Immature natural killer cell (primary cell): ENCODE results near the gene LAMA3. TPM values are rescaled to one million over a fixed set of nuclear protein-coding genes. Genes with fewer than 3 reads are reported as not detected.
"Not testable (repeated sequence)": the region's sequence is repeated elsewhere in the genome, so short reads cannot be mapped to it uniquely, and the experiment has no call there.

Experiments
- DNase-seq, 3 donors: peaks; one replicate each; pipeline ENCODE4 v3.0.0; 2022; ENCODE audit warnings: mixed read lengths in 1 of 3
- H3K27ac Mint-ChIP-seq, 6 donors: one replicate each; pipeline ENCODE4 v1.8.0; 2020; ENCODE audit warnings: mixed read lengths in 6 of 6, mild to moderate bottlenecking in 5 of 6, inconsistent platforms in 4 of 6, moderate library complexity in 3 of 6
- H3K27me3 Mint-ChIP-seq, 3 donors: one replicate each; pipeline ENCODE4 v1.8.0; 2020 to 2021; ENCODE audit warnings: low read depth in 3 of 3, mild to moderate bottlenecking in 3 of 3, mixed read lengths in 3 of 3, moderate library complexity in 3 of 3, inconsistent platforms in 1 of 3
- H3K36me3 Mint-ChIP-seq, 3 donors: one replicate each; pipeline ENCODE4 v1.8.0; 2020; ENCODE audit warnings: mixed read lengths in 3 of 3, inconsistent platforms in 2 of 3, mild to moderate bottlenecking in 2 of 3
- H3K4me1 Mint-ChIP-seq, 2 donors: one replicate each; pipeline ENCODE4 v1.8.0; 2020; ENCODE audit warnings: inconsistent platforms in 2 of 2, mild to moderate bottlenecking in 2 of 2, mixed read lengths in 2 of 2, moderate library complexity in 1 of 2
- H3K4me3 Mint-ChIP-seq, 5 donors: one replicate each; pipeline ENCODE4 v1.8.0; 2020; ENCODE audit warnings: mild to moderate bottlenecking in 5 of 5, mixed read lengths in 5 of 5, inconsistent platforms in 3 of 5, moderate library complexity in 3 of 5
- H3K9me3 Mint-ChIP-seq, 6 donors: one replicate each; pipeline ENCODE4 v1.8.0; 2020; ENCODE audit warnings: mild to moderate bottlenecking in 6 of 6, mixed read lengths in 6 of 6, inconsistent platforms in 4 of 6, moderate library complexity in 3 of 6
- polyA plus RNA-seq, 3 donors: library from polyadenylated mRNA; unstranded; fragments of 300-500 nt; fragmentation: Illumina TruSeq; gene quantifications; one replicate each; pipeline ENCODE4 v1.2.3, GENCODE V29; 2021

LAMA3 gene
- polyA plus RNA-seq, 3 donors from 2014 or later, result not detected

GRCh38 chr18:23703057-23703986 lies 14.1 kb downstream of the LAMA3 start:
- H3K4me1 Mint-ChIP-seq, result no peaks in the 10 kb centered on the region
- peaks cover 0 to 5% (median 3%) of the 10 kb centered on the region in 3 donors for H3K36me3 Mint-ChIP-seq
- DNase-seq, result peak in 2 of 3 donors; percentile 12 to 44
- no peak overlapping the region for H3K27ac Mint-ChIP-seq
- H3K4me3 Mint-ChIP-seq, result no peak overlapping the region
- peaks cover 1 to 11% (median 2%) of the 10 kb centered on the region in 3 donors for H3K27me3 Mint-ChIP-seq
- H3K9me3 Mint-ChIP-seq, result peaks cover 0 to 4% (median 0%) of the 10 kb centered on the region in 6 donors

DNA sequence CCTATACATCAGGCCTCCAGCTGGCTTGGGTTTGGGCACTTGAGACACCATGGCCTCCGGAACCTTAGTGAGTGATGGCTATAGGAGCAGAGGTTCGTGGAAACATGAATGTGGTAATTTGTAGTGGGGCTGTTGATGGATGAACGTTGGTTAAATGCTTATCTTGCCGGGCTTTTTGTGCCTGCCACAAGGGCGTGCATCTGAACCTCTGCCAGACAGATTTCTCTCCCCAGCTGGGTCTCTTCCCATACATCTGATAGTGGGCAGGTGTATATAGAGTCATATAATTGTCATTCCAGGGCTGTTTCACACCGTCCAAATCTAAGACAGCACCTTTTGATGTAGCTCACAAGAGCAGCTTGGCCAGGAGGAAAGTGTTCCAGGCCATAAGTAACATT lies 14.7 kb downstream of the LAMA3 start:
- DNase-seq, result no peak
- no peak overlapping the region for H3K4me3 Mint-ChIP-seq
- H3K4me1 Mint-ChIP-seq, result no peaks in the 10 kb centered on the region
- peaks cover 1 to 11% (median 2%) of the 10 kb centered on the region in 3 donors for H3K27me3 Mint-ChIP-seq
- H3K9me3 Mint-ChIP-seq, result peaks cover 0 to 4% (median 0%) of the 10 kb centered on the region in 6 donors
- no peak overlapping the region for H3K27ac Mint-ChIP-seq
- H3K36me3 Mint-ChIP-seq, result peaks cover 0 to 5% (median 3%) of the 10 kb centered on the region in 3 donors

DNA sequence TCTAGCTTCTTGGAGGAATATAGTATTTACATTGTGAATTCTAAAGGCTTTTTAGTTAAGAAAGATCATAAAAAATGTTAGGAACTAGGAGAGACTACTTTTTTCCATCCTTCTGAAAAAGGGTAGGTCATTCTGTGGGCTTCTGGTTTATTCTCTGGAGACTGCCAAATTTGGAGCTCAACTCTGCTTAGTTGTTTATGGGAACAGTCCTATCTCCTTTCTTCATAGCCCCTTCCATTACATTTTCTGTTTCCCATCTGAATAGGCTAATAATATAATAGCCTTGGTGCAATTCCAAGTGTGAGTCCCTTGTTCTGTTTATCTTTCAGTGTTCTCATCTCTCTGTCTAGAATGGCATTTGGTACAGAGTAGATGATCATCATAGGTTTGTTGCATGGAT lies 15.6 kb downstream of the LAMA3 start:
- Mint-ChIP-seq H3K27ac (no peak overlapping the region), H3K4me3 (no peak overlapping the region), H3K9me3 (peaks cover 0 to 4% (median 0%) of the 10 kb centered on the region in 6 donors), H3K27me3 (peaks cover 1 to 11% (median 2%) of the 10 kb centered on the region in 3 donors), H3K36me3 (peaks cover 0 to 5% (median 3%) of the 10 kb centered on the region in 3 donors), H3K4me1 (no peaks in the 10 kb centered on the region)
- no peak for DNase-seq

DNA sequence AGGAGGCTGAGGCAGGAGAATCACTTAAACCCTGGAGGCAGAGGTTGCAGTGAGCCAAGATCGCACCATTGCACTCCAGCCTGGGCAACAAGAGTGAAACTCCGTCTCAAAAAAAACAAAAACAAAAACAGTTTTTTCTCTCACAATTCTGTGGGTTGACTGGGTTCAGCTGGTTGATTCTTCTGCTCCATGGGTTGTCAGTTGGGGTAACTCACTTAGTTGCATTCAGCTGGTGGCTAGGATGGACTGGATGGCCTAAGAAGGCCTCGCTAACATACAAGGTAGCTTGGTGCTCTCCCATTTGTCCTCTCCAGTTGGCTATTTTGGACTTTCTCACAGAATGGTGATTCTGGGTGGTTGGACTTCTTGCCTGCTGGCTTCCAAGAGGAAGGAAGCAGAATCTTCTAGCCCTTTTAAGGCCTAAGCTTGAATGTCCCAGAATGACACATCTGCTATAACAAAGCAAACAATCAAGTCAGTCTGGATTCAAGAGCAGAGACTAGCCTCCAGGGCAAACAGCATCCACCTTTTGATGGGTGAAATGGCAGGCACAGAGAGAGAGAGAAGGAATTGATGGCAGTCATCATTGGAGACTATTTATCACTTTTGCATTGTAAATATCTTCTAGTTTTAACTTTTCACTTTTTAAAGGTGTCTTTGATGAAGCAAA lies 17.9 kb downstream of the LAMA3 start:
- Mint-ChIP-seq H3K4me1 (peaks cover under 1 to 6% of the 10 kb centered on the region in 2 donors), H3K9me3 (peaks cover 0 to 4% (median 0%) of the 10 kb centered on the region in 6 donors), H3K27ac (no peak overlapping the region), H3K27me3 (peaks cover 0 to 15% (median 2%) of the 10 kb centered on the region in 3 donors), H3K36me3 (peaks cover 0 to 5% (median 3%) of the 10 kb centered on the region in 3 donors), H3K4me3 (no peak overlapping the region)
- no peak for DNase-seq

DNA sequence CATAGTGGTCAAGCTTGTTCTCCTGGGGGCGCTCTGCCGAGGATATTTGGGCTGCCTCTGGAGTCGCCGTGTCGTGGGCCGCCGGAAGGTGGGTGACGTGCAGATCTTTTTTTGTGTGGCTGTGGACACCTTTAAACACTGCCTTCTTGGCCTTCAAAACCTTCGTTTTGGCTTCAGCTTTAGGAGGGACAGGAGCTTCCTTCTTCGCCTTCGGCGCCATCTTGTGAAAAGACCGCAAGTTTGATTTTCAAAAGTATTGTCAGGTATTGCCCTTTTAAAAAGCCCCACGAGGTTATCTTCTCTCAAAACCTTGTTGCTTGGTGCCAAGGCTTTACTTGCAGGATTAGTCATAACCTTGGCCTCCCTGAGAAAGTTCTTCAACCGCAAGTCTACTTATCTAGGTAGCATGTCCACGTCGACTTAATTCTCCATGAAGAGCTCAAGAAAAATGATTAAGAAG lies 20.8 kb downstream of the LAMA3 start:
- Mint-ChIP-seq H3K4me3 (no peak overlapping the region), H3K36me3 (peaks cover 0 to 5% (median 0%) of the 10 kb centered on the region in 3 donors), H3K27ac (no peak overlapping the region), H3K4me1 (peaks cover 8 to 20% of the 10 kb centered on the region in 2 donors), H3K9me3 (peaks cover 0 to 4% (median 0%) of the 10 kb centered on the region in 6 donors), H3K27me3 (peaks cover 0 to 14% (median 2%) of the 10 kb centered on the region in 3 donors)
- DNase-seq, result no peak

DNA sequence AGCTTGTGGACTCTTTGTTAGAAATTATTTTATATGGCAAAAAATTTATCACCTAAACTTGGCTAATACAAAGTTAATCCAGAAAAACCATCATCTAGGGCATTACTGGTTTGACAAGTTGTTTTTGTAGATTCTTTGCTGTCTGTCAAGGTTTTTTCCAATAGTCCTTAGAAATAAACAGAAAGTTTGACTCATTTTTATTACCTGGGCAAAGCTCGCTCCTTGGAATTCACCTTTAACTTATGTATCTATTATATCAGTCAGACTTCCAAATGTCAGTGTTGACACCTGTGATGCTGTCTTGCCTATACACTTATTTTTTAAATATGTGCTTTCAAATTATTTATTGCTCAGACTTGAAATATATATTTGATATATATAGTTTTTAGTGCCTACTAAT lies 21.7 kb downstream of the LAMA3 start:
- H3K36me3 Mint-ChIP-seq, result peaks cover 0 to 5% (median 0%) of the 10 kb centered on the region in 3 donors
- DNase-seq, result no peak
- peaks cover 0 to 4% (median 0%) of the 10 kb centered on the region in 6 donors for H3K9me3 Mint-ChIP-seq
- H3K4me3 Mint-ChIP-seq, result no peak overlapping the region
- H3K27me3 Mint-ChIP-seq, result peaks cover under 1 to 11% (median 2%) of the 10 kb centered on the region in 3 donors
- peaks cover 8 to 20% of the 10 kb centered on the region in 2 donors for H3K4me1 Mint-ChIP-seq
- H3K27ac Mint-ChIP-seq, result no peak overlapping the region

- Mint-ChIP-seq H3K27me3 (peaks cover 2 to 11% (median 2%) of the 10 kb centered on the region in 3 donors), H3K36me3 (peaks cover 0 to 5% (median 0%) of the 10 kb centered on the region in 3 donors), H3K9me3 (peaks cover 0 to 4% (median 0%) of the 10 kb centered on the region in 6 donors), H3K4me3 (no peak overlapping the region), H3K27ac (no peak overlapping the region), H3K4me1 (peaks cover 8 to 20% of the 10 kb centered on the region in 2 donors)
- no peak for DNase-seq
These were observed 22.2 kb downstream of the LAMA3 start for GRCh38 chr18:23711426-23711825.

DNA sequence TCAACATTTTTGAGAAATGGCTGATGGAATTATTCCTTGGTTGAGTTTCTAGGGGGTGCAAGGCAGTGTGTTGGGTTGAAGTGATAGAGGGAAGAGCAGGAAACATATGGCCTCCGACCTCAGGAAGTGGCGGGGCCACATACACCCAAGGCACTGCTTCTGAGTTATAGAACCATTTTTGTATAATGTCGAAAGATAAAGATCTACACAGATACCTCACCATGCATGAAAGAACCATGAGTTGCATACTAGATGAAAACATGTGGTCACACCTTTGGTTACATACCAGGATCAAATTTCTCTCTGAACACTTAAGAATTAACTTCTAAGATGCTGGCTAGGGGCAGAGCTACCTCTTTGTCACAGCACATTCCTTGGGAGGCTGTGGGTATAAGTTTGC lies 23.2 kb downstream of the LAMA3 start:
- peaks cover 0 to 5% (median 0%) of the 10 kb centered on the region in 3 donors for H3K36me3 Mint-ChIP-seq
- H3K9me3 Mint-ChIP-seq, result no peaks in the 10 kb centered on the region
- peak in 2 of 3 donors; percentile 19 to 26 for DNase-seq
- H3K27me3 Mint-ChIP-seq, result peaks cover 1 to 11% (median 2%) of the 10 kb centered on the region in 3 donors
- peak overlapping the region in 1 of 6 donors; percentile 21 for H3K27ac Mint-ChIP-seq
- peaks cover 8 to 20% of the 10 kb centered on the region in 2 donors for H3K4me1 Mint-ChIP-seq
- H3K4me3 Mint-ChIP-seq, result peak overlapping the region in 1 of 5 donors; percentile 33

DNA sequence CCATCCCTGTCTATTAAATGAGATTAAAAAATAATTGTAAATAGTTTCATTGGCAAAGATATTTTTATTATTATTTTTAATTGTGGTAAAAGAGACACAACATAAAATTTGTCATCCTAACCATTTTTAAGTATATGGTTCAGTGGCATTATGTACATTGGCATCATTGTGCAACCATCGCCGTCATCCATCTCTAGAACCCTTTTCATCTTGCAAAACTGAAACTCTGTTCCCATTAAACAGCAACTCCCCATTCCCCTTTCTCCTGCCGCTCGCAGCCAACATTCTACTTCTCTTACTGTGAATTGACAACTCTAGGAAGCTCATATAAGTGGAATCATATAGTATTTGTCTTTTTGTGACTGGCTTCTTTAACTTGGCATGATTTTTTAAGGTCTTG lies 25.3 kb downstream of the LAMA3 start:
- Mint-ChIP-seq H3K9me3 (no peaks in the 10 kb centered on the region), H3K4me3 (no peak overlapping the region), H3K36me3 (no peaks in the 10 kb centered on the region), H3K27ac (peak overlapping the region in 1 of 6 donors; percentile 14), H3K4me1 (peaks cover 8 to 20% of the 10 kb centered on the region in 2 donors), H3K27me3 (peaks cover 1 to 5% (median 2%) of the 10 kb centered on the region in 3 donors)
- DNase-seq, result no peak

DNA sequence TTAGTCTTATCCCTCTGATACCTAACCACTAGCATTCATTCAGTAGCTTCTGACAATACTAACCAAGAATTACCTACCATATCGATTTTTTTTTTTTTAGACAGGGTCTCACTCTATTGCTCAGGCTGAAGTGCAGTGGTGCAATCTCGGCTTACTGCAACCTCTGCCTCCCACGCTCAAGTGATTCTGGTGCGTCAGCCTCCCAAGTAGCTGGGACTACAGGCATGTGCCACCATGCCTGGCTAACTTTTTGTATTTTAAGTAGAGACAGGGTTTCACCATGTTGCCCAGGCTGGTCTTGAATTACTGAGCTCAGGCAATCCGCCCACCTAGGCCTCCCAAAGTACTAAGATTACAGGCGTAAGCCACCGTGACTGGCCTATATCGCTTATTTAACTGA lies 26.8 kb downstream of the LAMA3 start:
- not testable (repeated sequence) for H3K27ac Mint-ChIP-seq

DNA sequence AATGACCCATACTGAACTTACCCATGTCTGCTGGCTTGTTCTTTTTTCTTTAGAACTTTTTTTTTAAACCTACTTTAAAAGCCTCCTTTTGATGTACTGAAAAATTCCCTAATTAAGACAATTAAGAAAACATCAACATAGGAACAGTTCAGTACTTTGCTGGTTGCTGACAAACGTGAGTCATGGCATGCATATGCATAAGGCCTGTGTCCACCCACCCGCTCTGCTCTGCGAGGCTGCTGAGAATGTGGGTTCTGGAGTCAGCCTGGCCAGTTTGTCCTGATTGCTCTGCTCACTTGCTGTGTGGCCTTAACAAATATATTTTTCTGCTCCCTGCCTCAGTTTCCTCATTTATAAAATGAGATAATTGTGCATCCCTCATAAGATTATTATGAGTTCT lies 27.3 kb downstream of the LAMA3 start:
- Mint-ChIP-seq H3K27me3 (peaks cover 1 to 6% (median 3%) of the 10 kb centered on the region in 3 donors), H3K27ac (no peak overlapping the region), H3K36me3 (no peaks in the 10 kb centered on the region), H3K4me1 (peaks cover 8 to 19% of the 10 kb centered on the region in 2 donors), H3K4me3 (no peak overlapping the region), H3K9me3 (no peaks in the 10 kb centered on the region)
- no peak for DNase-seq

More for the DNA sequence above, 26.8 kb downstream of the LAMA3 start:
- H3K36me3 Mint-ChIP-seq, H3K27me3 Mint-ChIP-seq, DNase-seq, H3K4me3 Mint-ChIP-seq, H3K9me3 Mint-ChIP-seq: not testable (repeated sequence)
- peaks cover 8 to 20% of the 10 kb centered on the region in 2 donors for H3K4me1 Mint-ChIP-seq

- H3K4me1 Mint-ChIP-seq, result peaks cover 8 to 15% of the 10 kb centered on the region in 2 donors
These were observed 27.7 kb downstream of the LAMA3 start for GRCh38 chr18:23716966-23717365.

GRCh38 chr18:23718243-23718720 lies 29.0 kb downstream of the LAMA3 start:
- Mint-ChIP-seq H3K27ac (no peak overlapping the region), H3K4me3 (no peak overlapping the region), H3K36me3 (no peaks in the 10 kb centered on the region), H3K4me1 (peaks cover 0 to 2% of the 10 kb centered on the region in 2 donors), H3K9me3 (no peaks in the 10 kb centered on the region), H3K27me3 (peaks cover 1 to 8% (median 6%) of the 10 kb centered on the region in 3 donors)
- DNase-seq, result no peak

More at GRCh38 chr18:23716966-23717365, 27.7 kb downstream of the LAMA3 start:
- peaks cover 1 to 8% (median 6%) of the 10 kb centered on the region in 3 donors for H3K27me3 Mint-ChIP-seq
- no peak for DNase-seq
- H3K4me3 Mint-ChIP-seq, result no peak overlapping the region
- H3K9me3 Mint-ChIP-seq, result no peaks in the 10 kb centered on the region
- H3K27ac Mint-ChIP-seq, result no peak overlapping the region
- no peaks in the 10 kb centered on the region for H3K36me3 Mint-ChIP-seq
